AG04450 (cell line): ENCODE measurements around the gene SV2C. TPM values are rescaled to one million over a fixed set of nuclear protein-coding genes. Genes with fewer than 3 reads are reported as not detected.
"Not testable (repeated sequence)": the region's sequence is repeated elsewhere in the genome, so short reads cannot be mapped to it uniquely, and the experiment has no call there.

Experiments
- CTCF ChIA-PET: fragments of 300-600, 350-600 bp; formaldehyde crosslinking; extraction: SDS; loops from one replicate; lab custom pipeline; 2022; ENCODE audit warnings: antibody characterized with exemption, inconsistent platforms; lab: Charles Lee
- POLR2A ChIA-PET: fragments of 350-600 bp; formaldehyde crosslinking; extraction: SDS; loops from one replicate; lab custom pipeline; 2021; ENCODE audit warnings: antibody characterized with exemption, inconsistent platforms; lab: Yijun Ruan, JAX
- DNase-seq: peaks from one replicate; pipeline ENCODE4 v3.0.0-alpha.2; 2011; ENCODE audit warnings: low read depth, low spot score
- H3K27ac ChIP-seq: one replicate; pipeline ENCODE4 v1.5.1; 2012; ENCODE audit warnings: low read depth, low read length, control low read depth
- H3K27me3 ChIP-seq: one replicate; pipeline ENCODE4 v1.6.0; 2012; ENCODE audit warnings: low read length; ENCODE audit not compliant: control insufficient read depth, insufficient read depth
- H3K4me3 ChIP-seq: 2 replicates; pipeline ENCODE4 v1.5.1; 2011; ENCODE audit warnings: mild to moderate bottlenecking, low read depth, low read length, control low read depth
- H3K9me3 ChIP-seq: 2 replicates; pipeline ENCODE4 v1.5.1; 2012; ENCODE audit warnings: low read length; ENCODE audit not compliant: control insufficient read depth, insufficient read depth
- CTCF ChIP-seq: IDR thresholded peaks from 2 replicates; pipeline ENCODE4 v1.5.1; 2011; ENCODE audit warnings: low read depth, low read length, control low read depth, inconsistent platforms
- polyA plus RNA-seq: library from polyadenylated mRNA; depleted of rRNA; stranded (reverse); fragments of >200 nt; gene quantifications from 2 replicates; pipeline ENCODE4 v1.2.3, GENCODE V29; 2011

The SV2C gene
- polyA plus RNA-seq, 1 experiment: not detected

GRCh38 chr5:76314643-76315042 is 231.5 kb downstream of the SV2C start:
- CTCF ChIA-PET: no interaction called here
- no peak for TF ChIP-seq CTCF

DNA sequence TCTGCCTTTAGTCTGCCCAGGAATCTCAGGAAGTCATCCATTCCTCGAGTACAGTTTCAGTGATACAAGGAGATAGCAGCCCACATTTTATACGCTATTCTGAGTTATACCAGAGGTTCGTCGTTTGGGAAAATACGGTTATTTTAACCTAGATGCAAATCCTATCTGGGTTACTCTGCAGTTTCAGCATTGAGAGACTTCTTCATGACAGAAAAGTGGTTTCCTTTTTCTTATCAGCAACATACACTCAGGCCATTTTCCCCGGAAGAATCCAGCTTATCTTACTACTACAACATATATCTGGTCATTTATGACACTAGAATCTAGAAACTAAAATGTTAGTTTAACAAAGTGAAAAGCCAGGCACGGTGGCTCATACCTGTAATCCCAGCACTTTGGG is 236.5 kb downstream of the SV2C start:
- DNase-seq: no peak
- ChIA-PET POLR2A (no interaction called here), CTCF (no interaction called here)
- TF ChIP-seq CTCF: no peak
- Histone ChIP-seq H3K27me3 (peaks cover 3% of the 10 kb centered on the region), H3K27ac (no peak overlapping the region), H3K9me3 (no peaks in the 10 kb centered on the region), H3K4me3 (no peak overlapping the region)

More at GRCh38 chr5:76314643-76315042, 231.5 kb downstream of the SV2C start:
- POLR2A ChIA-PET: no interaction called here
- H3K9me3 ChIP-seq: no peaks in the 10 kb centered on the region
- H3K4me3 ChIP-seq: no peak overlapping the region
- H3K27ac ChIP-seq: no peak overlapping the region
- DNase-seq: no peak
- peaks cover 3% of the 10 kb centered on the region for H3K27me3 ChIP-seq

- H3K27me3 ChIP-seq, POLR2A ChIA-PET, H3K9me3 ChIP-seq, DNase-seq, H3K4me3 ChIP-seq, CTCF ChIA-PET, H3K27ac ChIP-seq: not testable (repeated sequence)
Observed at GRCh38 chr5:76323494-76323893, 240.3 kb downstream of the SV2C start.

DNA sequence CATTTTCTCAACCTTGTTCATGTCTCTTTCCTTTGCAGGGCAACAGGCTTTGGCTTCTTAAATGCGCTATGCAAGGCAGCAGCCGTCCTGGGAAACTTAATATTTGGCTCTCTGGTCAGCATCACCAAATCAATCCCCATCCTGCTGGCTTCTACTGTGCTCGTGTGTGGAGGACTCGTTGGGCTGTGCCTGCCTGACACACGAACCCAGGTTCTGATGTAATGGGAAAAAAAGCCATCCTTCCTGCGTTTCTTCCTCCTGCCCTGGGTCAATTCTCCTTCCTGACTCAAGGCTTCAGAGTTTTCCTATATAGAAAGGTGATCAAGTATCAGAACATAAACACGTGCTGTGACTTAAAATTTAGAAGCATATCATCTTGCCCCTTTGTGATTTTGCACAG is 242.1 kb downstream of the SV2C start:
- Histone ChIP-seq H3K27me3 (peaks cover 5% of the 10 kb centered on the region), H3K9me3 (no peaks in the 10 kb centered on the region), H3K4me3 (no peak overlapping the region), H3K27ac (no peak overlapping the region)
- CTCF ChIA-PET: no interaction called here
- POLR2A ChIA-PET: no interaction called here
- no peak for TF ChIP-seq CTCF
- DNase-seq: no peak

DNA sequence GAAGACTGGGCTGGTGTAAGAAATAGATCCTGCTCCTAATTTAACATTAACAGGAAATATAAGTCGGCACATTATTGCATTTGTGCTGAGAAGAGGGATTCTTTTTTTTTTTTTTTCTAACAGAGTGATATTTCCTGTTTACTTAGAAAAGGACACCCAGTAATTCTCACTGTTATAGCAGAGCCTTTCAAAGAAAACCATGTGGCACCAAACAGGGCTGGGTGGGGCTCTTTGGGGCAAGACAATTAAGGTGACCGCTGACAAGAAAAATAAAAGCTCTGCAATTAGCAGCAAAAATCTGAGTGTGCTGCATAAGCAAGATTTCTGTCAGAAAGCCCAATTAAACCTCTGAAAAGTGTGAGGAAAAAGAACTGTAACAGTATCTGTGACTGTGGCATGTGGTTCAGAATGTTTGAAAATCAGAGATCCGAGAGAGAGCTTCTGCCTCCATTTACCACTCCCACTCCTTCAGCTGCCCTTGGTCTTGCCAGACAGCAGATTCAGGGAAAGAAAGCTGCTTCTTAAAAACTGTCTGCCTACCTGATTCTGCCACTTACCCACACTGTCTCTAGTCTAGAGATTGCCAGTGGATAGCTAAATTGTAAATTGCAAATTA is 242.8 kb downstream of the SV2C start:
- H3K9me3 ChIP-seq: no peaks in the 10 kb centered on the region
- peaks cover 5% of the 10 kb centered on the region for H3K27me3 ChIP-seq
- ChIA-PET CTCF (no interaction called here), POLR2A (no interaction called here)
- H3K27ac ChIP-seq: no peak overlapping the region
- H3K4me3 ChIP-seq: no peak overlapping the region
- TF ChIP-seq CTCF: no peak
- DNase-seq: no peak
